Middle frontal gyrus (tissue), 1 donor: ENCODE data around the gene PAK2.
"Not testable (repeated sequence)": the region's sequence is repeated elsewhere in the genome, so short reads cannot be mapped to it uniquely, and the experiment has no call there.

Experiments used
- DNase-seq: peaks from one replicate; pipeline ENCODE4 v3.0.0-alpha.2; 2015; ENCODE audit warnings: low spot score; ENCODE audit errors: extremely low spot score

The PAK2 gene

DNA sequence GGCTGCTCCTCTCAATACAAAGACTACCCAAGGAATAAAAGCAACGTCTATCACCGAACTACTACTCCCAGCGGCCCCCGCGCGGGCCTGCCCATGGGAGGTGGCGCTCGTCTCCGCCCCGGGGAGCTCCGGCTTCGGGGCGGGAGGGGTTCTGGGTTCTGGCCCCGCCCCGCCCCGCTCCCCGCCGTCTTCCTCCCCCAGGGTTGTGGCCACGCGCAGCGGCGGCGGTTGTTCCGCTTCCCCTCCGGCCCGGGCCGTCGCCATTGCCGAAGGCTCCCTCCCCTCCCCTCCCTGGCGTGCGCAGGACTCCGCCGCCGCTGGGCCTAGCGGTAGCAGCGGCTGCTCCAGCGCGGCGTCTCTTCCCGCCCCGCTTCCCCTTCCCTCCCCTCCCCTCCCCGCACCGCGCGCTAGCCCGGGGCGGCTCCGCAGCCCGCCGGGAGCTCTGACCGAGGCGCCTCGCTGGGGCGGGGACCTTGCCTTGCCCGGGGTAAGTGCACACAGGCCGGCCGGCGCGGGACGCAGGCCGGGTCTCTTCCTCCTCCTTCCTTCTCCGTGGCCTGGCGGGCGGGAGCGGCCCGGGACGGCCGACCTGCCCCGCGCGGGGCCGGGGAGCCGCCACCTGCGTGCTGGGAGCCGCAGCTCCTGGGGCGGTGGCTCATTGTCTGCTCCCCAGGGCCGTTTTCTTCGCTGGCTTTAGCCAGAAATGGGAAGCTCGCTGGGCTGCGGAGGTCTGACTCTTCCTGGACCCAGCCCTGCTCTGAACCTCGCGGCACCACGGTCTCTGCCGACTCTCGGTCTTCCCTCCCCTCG, at the start of gene PAK2:
PAK2 (plus strand) TSS at position 187 of the 810 bp plus-strand sequence. CDS start 42,790 bp downstream, outside the sequence.
- DNase-seq = peak; percentile 91

DNA sequence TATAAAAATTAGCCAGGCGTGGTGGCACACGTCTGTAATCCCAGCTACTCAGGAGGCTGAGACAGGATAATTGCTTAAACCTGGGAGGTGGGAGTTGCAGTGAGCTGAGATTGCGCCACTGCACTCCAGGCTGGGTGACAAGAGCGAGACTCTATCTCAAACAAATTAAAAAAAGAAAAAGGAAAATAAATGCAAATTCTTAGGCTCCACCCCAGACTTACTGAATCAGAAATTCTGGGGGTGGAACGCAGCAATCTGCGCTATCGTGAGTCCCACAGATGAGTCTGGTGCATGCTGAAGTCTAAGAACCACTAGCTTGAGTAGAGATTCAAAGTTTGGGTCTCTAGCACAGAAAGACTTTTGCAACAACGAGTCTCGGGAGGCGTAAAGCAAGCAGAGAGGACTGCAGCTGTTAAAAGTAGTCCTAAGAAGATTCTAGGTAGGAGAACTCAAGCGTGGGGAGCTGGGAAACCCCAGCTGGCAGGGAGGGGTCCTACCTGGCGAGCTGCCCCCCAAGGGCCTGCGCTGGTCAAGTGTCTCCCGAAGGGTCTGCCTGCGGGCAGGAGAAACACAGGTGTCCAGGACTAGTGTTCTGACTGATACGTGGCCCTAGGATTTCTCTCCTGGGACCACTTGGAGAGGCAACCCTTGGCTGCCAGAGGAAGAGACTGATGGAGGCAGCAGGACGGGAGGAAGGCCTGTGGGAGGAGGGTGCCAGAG, 49.6 kb upstream of the PAK2 start:
- no peak for DNase-seq

DNA sequence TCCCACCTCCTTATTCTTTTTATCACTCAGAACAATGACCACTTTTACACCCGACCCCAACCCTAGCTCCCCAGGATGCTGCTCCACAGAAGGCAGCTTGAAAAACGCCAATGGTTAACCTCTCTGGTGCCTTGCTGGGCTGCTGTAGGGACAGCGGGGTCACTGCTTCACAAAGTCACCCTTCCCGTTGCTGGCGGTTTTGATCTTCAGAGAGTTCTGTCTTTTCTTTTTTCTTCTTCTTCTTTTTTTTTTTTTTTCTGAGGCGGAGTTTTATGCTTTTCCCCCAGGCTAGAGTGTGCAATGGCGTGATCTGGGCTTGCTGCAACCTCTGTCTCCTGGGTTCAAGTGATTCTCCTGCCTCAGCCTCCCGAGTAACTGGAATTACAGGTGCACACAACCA, 48.3 kb upstream of the PAK2 start:
- DNase-seq = no peak

DNA sequence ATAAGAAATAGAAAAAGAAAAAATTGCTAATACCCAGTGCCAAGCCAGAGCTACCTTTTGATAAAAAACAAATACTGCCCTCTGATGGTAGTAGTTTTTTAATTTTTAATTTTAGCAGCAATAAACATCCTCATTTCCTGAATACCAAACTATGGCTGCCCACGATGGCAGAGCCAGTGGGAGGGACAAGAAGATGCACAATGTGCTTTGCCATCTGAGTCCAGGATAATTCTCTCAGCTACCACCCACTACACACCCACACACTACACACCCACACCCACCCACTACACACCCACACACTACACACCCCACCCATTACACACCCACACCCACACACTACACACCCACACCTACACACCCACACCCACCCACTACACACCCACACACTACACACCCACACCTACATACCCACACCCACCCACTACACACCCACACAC, 45.4 kb upstream of the PAK2 start:
- no peak for DNase-seq

DNA sequence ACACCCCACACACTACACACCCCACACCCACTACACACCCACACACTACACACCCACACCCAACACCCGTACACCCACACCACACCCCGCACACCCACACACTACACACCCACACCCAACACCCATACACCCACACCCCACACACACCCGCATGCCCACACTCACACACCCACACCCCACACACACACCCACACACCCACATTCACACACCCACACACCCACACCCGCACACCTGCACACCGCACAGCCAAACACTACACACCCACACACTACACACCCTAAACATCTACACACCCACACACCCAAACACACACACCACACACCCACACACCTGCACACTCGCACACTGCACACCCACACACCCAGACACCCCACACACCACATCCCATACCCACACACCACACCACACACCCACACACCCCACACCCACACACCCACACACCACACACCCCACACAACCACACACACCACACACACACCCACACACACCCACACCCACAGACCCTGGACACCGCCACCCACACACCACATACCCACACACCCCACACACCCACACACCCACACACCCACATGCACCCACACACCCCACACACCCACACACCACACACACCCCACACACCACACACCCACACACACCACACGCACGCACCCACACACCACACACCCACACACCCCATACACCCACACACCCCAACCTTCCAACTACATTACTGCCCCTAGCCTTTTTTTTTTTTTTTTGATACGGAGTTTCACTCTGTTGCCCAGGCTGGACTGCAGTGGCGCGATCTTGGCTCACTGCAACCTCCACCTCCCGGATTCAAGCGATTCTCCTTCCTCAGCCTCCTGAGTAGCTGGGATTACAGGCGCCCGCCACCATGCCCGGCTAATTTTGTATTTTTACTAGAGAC, 44.5 kb upstream of the PAK2 start:
- DNase-seq = no peak

DNA sequence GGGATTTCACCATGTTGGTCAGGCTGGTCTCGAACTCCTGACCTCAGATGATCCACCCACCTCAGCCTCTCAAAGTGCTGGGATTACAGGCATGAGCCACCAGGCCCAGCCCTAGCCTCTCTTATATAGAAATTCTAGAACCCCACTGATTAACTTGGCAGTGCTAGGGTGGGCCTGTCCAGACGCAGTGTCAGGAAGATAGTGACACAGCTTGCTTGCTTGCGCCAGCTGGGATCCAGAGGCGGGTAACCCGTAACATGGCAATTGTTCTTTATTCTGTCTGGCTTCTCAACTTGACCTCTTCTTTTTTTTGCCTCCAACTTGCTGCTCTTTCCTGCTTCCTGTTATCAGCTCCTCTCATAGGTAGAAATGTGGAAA, 43.8 kb upstream of the PAK2 start:
- no peak for DNase-seq

DNA sequence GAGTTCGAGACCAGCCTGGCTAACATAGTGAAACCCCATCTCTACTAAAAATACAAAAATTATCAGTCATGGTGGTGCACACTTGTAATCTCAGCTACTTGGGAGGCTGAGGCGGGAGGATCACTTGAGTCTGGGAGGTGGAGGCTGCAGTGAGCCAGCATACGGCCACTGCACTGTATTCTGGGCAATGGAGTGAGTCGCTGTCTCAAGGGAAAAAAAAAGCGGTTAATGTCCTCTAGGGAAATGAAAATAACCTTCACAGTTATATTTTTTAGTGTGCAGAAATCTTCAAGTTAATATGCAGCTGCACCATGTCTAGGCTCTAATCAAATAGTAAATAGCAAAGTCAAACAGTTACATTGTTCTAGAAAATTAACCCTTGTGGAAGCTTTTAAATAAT, 42.4 kb upstream of the PAK2 start:
- no peak for DNase-seq

DNA sequence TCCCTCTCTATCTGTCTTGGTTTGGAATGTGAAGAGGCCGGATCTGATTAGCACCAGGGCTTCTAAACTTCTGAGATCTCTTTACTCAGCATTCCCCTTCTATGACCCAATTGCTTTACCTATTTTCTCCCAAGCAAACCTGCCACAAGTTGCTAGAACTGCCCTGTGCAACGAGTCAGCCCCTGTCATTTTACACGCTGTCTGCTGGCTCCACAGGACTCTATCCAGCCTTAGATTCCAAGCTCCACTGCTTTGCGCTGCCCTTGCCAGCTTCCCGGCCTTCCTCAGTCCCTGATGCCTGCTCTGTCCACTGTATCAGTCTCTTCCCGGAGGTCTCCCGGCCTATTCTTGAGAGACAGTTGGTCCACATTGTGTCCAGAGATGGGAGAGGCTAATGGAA, 39.9 kb upstream of the PAK2 start:
- DNase-seq = no peak

DNA sequence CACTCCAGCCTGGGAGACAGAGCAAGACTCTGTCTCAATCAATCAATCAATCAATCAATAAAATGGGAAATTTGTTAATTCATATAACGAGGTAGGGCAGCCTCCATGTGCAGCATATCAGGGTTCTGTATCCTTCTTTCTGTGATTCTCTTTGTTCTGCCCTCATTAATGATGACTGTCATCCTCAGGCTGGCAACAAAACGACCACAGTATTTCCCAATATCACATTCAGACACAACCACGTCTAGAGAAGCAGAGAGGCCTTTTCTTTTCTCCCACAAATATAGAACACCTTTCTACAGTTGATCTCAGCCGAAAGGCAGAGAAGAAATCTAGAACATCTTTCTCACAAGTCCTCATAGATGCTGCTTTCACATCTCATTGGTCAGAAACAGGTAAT, 38.9 kb upstream of the PAK2 start:
- no peak for DNase-seq

DNA sequence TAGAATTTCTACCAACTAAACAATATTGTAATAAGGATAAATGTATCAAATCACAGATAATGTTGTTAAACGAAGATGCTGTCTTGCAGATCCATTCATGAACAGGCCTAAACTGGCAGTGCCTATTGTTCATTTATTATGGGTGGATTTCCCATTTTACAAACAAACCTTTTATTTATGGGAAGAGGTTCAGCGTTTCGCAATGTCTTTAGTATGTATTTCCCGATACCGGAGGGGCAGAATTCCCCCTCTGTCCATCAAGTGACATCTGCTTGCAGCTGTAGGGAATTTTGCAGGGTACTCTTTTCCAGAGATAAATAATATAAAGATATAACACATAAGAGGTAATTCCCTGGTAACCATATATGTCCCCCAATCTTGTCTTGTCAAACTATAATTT, 33.3 kb upstream of the PAK2 start:
- DNase-seq = no peak

DNA sequence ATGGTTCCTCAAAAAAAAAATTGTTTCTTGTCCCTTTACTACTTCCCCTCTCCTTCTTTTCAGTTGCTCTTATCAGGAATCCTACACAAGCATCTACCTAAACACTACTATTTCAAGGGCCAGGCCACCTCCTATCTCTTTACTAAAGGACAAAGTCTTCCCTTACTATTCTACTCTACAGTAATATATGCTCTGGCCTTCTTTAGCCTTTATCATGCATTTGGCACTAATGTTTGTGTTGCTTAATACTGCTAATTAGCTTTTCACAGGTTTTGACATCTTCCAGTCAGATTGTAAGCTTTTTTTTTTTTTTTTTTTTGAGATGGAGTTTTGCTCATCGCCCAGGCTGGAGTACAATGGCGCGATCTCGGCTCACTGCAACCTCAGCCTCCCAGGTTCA, 32.9 kb upstream of the PAK2 start:
- no peak for DNase-seq

DNA sequence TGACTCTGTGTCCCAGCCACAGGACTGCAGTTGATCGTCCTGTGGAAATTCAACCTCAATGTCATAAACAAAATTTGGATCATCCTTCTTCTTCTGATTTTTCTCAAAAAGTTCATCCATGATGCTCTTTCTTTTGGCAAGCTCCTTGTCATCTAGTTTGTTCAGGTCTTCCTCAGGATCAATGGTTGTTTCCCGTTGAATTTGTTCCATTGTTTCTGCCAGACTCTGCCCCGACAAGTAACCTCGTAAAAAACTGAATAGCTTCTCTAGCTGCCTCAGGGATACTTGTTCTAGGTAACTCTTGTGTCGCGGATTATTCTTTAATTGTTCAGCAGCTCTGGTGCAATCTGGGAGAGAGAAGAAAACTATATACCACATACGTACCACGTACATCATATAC, 32.1 kb upstream of the PAK2 start:
- no peak for DNase-seq

DNA sequence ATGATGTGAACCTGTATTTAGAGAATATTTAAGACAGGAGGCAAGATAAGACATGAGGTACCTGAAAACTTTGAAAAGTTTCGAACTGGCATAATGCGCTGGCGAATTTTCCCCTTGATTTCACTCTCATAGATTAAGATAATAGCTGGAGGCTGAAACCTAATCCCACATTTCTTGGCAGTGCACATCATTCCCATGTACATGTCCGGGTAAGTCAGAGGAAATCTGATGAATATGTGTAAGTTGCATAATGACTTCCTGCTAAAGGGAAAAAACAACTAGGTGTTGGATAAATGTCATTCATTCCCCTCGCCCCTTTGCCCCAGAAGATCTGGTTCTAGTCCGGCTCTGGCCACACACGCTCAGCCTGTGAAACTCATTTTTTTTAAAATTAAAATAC, 31.2 kb upstream of the PAK2 start:
- no peak for DNase-seq

DNA sequence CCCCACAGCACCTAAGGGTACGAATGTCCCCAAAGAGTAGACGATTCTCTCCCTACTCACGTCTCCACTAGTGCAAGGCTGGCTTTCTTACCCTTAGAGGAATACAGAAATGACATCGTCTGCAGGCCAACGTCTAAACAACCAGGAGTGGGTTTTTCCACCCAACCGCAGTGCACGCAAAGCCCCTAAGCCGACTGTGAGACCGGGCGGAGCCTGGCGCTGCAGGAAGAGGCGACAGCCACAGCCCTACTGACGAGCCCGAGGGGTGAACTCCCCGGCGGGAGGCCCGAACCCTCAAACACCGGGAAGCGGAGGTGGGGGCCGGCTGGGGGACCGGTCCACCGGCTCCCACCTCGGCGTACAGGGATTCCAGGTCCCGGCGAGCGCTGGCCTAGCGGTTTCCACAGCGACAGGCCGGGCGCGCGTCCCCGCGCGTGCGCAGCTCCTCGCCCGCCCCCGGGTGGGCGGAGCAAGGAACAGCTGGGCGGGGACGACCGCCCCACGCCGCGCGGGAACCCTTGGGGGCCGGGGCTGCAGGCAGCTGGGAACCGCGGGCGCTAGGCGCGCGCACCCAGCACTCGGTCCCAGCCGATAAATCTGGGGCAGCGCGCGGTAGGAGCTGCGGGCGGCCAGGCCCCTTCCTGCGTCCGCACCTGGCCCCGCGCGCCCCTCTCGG, 27.7 kb upstream of the PAK2 start, which contains the start of the genes CEP19 and PIGX:
CEP19 (minus strand) TSS at position 413 of the 676 bp plus-strand sequence. CDS start 3,593 bp downstream, outside the sequence.
PIGX (plus strand) TSS at position 540 of the 676 bp plus-strand sequence.
- peak; percentile 87 for DNase-seq

DNA sequence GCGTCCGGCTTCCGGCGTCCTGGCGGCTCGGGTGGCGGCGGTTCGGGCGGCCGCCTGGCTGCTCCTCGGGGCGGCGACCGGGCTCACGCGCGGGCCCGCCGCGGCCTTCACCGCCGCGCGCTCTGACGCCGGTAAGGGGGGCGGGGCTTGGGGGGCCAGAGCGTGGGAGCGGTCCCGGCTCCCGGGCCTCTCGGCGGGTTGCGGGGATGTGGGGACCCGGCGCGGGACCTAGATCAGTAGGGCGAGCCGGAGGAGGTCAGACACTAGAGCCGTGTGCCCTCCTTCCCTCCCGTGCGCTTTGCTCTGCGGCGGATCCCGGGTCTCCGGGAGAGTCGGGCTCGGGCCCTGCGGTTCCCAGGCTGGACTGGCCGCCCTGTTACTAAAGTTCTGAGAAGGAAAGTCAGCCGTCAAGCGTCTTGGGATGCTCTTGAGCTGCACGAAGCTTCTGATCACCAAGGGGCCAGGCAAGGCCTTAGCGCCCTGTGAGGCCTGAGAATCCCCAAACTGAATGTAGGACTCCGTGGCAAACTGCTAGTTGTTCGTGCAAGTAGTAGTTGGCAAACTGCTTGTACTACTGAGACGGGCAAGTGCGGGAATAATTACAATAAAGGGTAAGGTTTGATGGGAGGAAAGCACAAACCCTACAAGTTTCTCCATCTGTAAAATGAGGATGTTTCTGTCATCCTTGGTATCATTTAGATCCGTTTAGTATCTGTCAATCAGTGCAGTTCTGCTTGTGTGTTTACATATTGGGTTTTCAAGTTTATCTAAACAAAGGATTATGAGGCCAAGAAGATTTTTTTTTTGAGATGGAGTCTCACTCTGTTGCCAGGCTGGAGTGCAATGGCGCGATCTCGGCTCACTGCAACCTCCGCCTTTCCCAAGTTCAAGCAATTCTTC, 26.9 kb upstream of the PAK2 start:
- DNase-seq = peak; percentile 15

DNA sequence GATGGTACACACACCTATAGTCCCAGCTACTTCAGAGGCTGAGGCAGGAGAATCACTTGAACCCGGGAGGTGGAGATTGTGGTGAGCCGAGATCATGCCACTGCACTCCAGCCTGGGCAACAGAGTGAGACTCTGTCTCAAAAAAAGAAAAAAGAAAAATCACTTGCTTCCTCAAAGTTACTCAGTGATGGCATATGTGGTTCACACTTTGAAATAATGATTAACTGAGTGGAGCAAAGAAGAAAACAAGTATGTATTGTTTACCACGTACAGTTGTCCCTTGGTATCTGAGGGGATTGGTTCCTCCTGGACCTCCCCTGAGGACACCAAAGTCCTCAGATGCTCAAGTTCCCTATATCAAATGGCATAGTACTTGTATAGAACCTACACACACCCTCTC, 22.5 kb upstream of the PAK2 start:
- not testable (repeated sequence) for DNase-seq

DNA sequence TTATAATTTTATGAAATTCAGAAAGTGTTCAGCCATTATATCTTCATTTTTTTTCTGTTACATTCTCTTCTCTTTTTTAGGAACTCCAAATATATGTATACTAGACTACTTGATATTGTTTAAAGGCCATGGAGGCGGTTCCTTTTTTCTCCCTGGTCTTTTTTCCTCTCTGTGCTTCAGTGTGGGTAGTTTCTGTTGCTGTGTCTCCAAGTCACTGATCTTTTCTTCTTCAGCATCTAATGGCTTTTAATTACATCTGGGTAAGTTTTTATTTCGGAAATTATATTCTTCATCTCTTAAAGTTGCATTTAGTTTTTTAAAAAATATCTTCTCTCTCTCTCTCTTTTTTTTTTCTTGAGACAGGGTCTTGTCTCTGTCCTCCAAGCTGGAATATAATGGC, 18.6 kb upstream of the PAK2 start:
- no peak for DNase-seq

DNA sequence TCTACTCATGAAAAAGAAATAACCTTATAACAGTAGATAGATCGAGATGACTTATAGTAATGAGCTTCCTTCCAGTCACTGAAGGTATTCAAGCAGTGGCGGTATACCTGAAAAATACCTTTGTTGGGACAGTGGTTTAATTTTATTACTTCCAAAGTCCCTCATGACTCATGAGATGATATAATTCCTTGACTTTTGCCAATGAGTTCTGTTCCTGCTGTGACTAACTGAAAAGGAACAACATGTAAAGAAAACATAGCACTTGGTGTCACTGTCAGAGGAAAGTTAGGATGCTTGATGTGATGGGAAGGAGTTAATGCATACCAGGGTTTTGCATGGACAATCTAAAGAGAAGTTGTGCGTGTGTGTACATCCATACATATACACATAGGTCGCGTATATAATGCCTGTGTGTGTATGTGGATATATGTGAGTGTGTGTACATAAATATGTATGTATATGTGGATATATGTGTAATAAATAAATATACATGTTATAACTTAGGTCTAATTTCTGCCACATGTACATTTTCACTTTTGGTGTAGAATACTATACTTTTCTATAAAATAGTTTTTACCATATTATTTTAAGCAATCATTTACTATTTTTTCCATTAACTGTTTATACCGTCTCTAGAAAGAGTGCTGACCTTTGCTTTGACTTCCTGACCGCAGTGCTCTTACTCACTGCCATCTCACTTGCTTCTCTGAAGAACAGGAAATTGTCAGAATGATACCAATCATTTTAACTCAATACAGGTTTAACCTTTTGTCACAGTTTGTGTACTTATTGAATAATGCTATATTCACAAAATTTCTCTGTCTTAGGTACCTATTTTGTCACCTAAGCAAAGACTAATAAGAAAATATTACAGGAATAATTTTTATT, 12.6 kb upstream of the PAK2 start:
- DNase-seq = no peak

DNA sequence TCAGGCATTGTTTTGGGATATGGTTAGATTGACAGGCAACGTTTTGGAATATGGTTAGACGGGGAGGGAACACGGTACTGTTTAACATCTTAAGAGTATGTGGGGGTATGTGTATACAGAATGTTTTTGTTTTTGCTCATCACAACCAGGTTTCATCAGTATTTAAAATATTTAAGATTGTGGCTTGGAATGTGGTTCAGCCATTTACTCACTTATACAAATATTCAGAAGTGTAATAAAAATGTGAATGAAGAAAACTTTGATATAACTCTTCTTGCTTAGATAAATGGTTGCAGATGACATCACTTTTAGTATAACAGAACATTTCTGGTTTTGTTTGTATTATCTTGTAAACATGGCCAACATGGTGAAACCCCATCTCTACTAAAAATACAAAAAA, 3.9 kb upstream of the PAK2 start:
- DNase-seq = no peak
